ENCODE results near the gene DCC.

DCC gene

GRCh38 chr18:52319424-52319983 is 20.5 kb upstream of the DCC start:
- H3K4me3 ChIP-seq: no peak overlapping the region
- no peak for TF ChIP-seq CTCF (IDR thresholded peaks at IDR 0.05)
- H3K4me1 ChIP-seq: no peaks in the 10 kb centered on the region
- no peaks in the 10 kb centered on the region for H3K27me3 ChIP-seq
- intact Hi-C loops (cut with DNase I; ENCODE audit: low total_unique reads): no loop called here
- DNase-seq: no peak
- no peaks in the 10 kb centered on the region for H3K36me3 ChIP-seq
- no peak overlapping the region for H3K27ac ChIP-seq
- H3K9me3 ChIP-seq: no peaks in the 10 kb centered on the region

- no peak for TF ChIP-seq CTCF (IDR thresholded peaks at IDR 0.05)
- Histone ChIP-seq H3K36me3 (no peaks in the 10 kb centered on the region), H3K27ac (no peak overlapping the region), H3K9me3 (no peaks in the 10 kb centered on the region), H3K4me1 (no peaks in the 10 kb centered on the region), H3K4me3 (no peak overlapping the region), H3K27me3 (no peaks in the 10 kb centered on the region)
- DNase-seq: no peak
- intact Hi-C loops (cut with DNase I; ENCODE audit: low total_unique reads): no loop called here
Measured at GRCh38 chr18:52322307-52322706, 17.7 kb upstream of the DCC start.

GRCh38 chr18:52323802-52324201 is 16.2 kb upstream of the DCC start:
- no peaks in the 10 kb centered on the region for H3K9me3 ChIP-seq
- H3K36me3 ChIP-seq: no peaks in the 10 kb centered on the region
- DNase-seq: no peak
- no peaks in the 10 kb centered on the region for H3K4me1 ChIP-seq
- no peak overlapping the region for H3K4me3 ChIP-seq
- H3K27me3 ChIP-seq: no peaks in the 10 kb centered on the region
- intact Hi-C loops (cut with DNase I; ENCODE audit: low total_unique reads): no loop called here
- H3K27ac ChIP-seq: no peak overlapping the region
- no peak for TF ChIP-seq CTCF (IDR thresholded peaks at IDR 0.05)

- DNase-seq: no peak
- Histone ChIP-seq H3K27ac (no peak overlapping the region), H3K9me3 (no peaks in the 10 kb centered on the region), H3K36me3 (no peaks in the 10 kb centered on the region), H3K27me3 (no peaks in the 10 kb centered on the region), H3K4me3 (no peak overlapping the region), H3K4me1 (no peaks in the 10 kb centered on the region)
- intact Hi-C loops (cut with DNase I; ENCODE audit: low total_unique reads): no loop called here
- TF ChIP-seq CTCF (IDR thresholded peaks at IDR 0.05): no peak
Measured at GRCh38 chr18:52325997-52326396, 14.0 kb upstream of the DCC start.

GRCh38 chr18:52333860-52334259 is 6.1 kb upstream of the DCC start:
- peaks cover 0 to 13% of the 10 kb centered on the region in 2 donors for H3K27me3 ChIP-seq
- H3K4me1 ChIP-seq: no peaks in the 10 kb centered on the region
- H3K4me3 ChIP-seq: no peak overlapping the region
- H3K9me3 ChIP-seq: no peaks in the 10 kb centered on the region
- no peak for TF ChIP-seq CTCF (IDR thresholded peaks at IDR 0.05)
- DNase-seq: no peak
- H3K36me3 ChIP-seq: no peaks in the 10 kb centered on the region
- intact Hi-C loops (cut with DNase I; ENCODE audit: low total_unique reads): no loop called here
- H3K27ac ChIP-seq: no peak overlapping the region

GRCh38 chr18:52334307-52334706 is 5.7 kb upstream of the DCC start:
- Histone ChIP-seq H3K4me3 (no peak overlapping the region), H3K36me3 (no peaks in the 10 kb centered on the region), H3K27ac (no peak overlapping the region), H3K27me3 (peaks cover 0 to 18% of the 10 kb centered on the region in 2 donors), H3K4me1 (no peaks in the 10 kb centered on the region), H3K9me3 (no peaks in the 10 kb centered on the region)
- no peak for DNase-seq
- no peak for TF ChIP-seq CTCF (IDR thresholded peaks at IDR 0.05)
- intact Hi-C loops (cut with DNase I; ENCODE audit: low total_unique reads): no loop called here

All from tibial artery (tissue), 4 donors.